CD4-positive, alpha-beta T cell treated with Interleukin-12 subunit alpha and Interleukin-12 subunit beta, for 1 hour (primary cell): ENCODE results near the gene SENP7.
"Not testable (repeated sequence)": the region's sequence is repeated elsewhere in the genome, so short reads cannot be mapped to it uniquely, and the experiment has no call there.

ENCODE experiments used
- DNase-seq: peaks from one replicate; pipeline ENCODE4 v3.0.0-alpha.2; 2020

The SENP7 gene, protein sequence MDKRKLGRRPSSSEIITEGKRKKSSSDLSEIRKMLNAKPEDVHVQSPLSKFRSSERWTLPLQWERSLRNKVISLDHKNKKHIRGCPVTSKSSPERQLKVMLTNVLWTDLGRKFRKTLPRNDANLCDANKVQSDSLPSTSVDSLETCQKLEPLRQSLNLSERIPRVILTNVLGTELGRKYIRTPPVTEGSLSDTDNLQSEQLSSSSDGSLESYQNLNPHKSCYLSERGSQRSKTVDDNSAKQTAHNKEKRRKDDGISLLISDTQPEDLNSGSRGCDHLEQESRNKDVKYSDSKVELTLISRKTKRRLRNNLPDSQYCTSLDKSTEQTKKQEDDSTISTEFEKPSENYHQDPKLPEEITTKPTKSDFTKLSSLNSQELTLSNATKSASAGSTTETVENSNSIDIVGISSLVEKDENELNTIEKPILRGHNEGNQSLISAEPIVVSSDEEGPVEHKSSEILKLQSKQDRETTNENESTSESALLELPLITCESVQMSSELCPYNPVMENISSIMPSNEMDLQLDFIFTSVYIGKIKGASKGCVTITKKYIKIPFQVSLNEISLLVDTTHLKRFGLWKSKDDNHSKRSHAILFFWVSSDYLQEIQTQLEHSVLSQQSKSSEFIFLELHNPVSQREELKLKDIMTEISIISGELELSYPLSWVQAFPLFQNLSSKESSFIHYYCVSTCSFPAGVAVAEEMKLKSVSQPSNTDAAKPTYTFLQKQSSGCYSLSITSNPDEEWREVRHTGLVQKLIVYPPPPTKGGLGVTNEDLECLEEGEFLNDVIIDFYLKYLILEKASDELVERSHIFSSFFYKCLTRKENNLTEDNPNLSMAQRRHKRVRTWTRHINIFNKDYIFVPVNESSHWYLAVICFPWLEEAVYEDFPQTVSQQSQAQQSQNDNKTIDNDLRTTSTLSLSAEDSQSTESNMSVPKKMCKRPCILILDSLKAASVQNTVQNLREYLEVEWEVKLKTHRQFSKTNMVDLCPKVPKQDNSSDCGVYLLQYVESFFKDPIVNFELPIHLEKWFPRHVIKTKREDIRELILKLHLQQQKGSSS

DNA sequence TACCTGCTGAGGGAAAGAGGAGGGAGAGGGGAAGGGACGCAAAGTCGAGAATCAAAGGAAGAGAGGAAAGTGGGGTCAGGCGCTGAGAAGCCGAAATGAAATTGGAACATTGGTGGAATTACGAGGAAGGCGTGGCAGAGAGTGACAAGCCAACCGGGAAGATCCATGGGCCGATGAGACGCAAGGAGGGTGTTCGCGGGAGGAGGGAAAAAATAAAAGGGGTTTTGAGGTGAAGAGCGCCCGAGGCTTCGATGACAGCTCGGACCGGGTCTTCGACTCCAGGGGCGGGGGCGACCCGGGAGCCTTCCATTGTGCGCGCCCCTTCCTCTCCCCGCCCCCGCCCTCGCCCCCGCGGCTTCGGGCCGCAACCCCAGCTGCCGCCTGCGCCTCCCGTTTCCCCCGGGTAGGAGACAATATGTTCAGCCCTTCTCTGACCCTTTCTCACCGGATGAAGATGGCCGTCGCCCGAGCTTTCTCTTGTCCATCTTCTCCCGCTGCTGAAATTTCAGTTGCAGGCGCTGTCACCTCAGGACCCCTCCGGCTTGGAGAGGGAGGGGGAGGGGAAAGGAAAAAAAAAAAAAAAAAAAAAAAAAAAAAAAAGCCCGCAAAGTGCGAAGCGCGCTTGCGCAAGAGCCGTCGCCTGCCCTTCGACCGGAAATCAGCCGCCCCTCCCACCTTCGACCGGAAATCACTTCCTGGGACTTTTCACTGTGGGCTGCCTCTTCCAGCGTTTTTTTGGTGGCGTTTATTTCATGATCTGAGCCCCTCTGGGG, at the start of gene SENP7:
Gene SENP7 (minus strand): TSS at position 567 of the 773 bp plus-strand sequence. CDS start 82 bp downstream, at position 485.
- peak; percentile 79 for DNase-seq

DNA sequence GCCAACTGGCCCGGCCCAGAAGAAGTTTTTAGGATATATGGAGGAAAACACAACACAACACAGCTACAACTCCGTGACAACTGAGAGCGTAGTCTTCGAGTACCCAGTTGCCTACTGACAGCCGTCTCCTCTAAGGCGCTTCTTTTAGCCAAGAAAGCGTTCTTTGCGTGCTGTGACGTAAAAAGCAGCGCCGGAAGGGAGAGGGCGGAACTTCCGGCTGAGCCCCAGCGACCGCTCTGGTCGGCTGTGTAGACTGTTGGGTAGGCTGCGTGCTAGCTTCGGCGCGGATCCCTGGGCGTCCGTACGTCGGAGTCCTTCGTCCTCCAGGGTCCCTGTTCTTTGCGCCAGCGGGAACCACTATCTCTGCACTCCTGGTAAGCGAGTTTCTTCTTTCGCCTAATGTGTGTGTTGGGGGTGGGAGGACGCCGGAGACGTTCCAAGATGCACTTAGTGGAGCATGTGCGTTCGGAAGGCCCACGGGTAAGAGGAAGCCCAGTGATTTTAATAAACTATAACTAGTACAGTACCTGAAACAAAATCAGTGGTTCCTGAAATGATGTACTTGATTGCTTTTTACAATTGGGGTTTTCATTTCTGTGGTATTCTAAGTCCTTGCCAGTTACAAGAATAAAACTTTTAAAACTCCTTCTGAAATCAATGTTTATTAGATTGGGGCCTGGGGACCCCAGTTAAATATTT, 48.8 kb upstream of the SENP7 start, which contains the start of gene TRMT10C:
Gene TRMT10C (plus strand): TSS at position 239 of the 699 bp plus-strand sequence. CDS start 2,914 bp downstream, outside the sequence.
- peak; percentile 94 for DNase-seq

DNA sequence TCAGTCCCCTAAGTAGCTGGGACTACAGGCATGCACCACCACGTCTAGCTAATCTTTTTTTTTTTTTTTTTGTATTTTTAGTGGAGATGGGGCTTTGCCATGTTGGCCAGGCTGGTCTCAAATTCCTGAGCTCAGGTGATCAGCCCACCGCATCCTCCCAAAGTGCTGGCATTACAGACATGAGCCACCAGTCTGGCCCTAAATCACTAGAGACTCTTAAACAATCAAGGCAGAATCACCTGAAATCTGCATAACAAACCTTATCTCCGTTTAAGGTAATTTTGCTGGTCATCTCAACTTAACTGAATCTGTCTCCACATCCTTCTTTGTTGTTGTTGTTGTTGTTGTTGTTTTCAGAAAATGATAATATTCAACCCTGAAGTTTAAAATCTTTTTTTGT, 43.1 kb upstream of the SENP7 start:
- DNase-seq, result no peak

DNA sequence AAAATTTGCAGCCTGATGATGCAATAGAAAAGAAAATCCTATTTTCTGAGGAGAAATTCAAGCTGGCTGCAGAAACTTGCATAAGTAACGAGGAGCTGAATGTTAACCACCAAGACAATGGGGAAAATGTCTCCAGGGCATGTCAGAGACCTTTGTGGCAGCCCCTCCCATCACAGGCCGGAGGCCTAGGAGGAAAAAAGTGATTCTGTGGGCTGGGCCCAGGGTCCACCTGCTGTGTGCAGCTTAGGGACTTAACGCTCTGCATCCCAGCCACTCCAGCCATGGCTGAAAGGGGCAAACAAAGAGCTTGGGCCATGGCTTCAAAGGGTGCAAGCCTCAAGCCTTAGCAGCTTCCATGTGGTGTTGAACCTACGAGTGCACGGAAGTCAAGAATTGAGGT, 40.4 kb upstream of the SENP7 start:
- not testable (repeated sequence) for DNase-seq

DNA sequence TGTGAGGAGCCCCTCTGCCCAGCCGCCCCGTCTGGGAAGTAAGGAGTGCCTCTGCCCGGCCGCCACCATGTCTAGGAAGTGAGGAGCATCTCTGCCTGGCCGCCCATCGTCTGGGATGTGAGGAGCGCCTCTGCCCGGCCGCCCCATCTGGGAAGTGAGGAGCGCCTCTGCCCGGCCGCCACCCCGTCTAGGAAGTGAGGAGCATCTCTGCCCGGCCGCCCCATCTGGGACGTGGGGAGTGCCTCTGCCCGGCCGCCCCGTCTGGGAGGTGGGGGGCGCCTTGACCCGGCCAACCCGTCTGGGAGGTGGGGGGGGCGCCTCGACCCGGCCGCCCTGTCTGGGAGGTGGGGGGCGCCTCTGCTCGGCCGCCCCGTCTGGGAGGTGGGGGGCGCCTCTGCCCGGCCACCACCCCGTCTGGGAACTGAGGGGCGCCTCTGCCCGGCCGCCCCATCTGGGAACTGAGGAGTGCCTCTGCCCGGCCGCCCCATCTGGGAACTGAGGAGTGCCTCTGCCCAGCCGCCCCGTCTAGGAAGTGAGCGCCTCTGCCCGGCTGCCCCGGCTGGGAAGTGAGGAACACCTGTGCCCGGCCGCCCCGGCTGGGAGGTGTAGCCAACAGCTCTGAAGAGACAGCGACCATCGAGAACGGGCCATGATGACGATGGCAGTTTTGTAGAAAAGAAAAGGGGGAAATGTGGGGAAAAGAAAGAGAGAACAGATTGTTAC, 38.5 kb upstream of the SENP7 start:
- DNase-seq, result not testable (repeated sequence)

DNA sequence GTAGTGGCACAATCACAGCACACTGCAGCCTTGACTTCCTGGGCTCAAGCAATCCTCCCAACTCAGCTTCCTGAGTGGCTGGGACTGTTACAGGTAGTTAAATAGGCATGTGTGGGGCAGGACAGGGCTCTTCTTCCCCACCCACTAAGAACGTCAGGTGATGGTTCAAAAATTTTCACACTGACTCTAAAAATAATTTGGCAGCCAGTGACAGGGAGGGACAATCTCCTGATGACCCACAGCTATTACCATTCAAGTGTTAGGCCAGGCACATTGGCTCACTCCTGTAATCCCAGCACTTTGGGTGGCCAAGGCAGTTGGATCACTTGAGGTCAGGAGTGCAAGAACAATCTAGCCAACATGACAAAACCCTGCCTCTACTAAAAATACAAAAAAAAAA, 36.5 kb upstream of the SENP7 start:
- no peak for DNase-seq

DNA sequence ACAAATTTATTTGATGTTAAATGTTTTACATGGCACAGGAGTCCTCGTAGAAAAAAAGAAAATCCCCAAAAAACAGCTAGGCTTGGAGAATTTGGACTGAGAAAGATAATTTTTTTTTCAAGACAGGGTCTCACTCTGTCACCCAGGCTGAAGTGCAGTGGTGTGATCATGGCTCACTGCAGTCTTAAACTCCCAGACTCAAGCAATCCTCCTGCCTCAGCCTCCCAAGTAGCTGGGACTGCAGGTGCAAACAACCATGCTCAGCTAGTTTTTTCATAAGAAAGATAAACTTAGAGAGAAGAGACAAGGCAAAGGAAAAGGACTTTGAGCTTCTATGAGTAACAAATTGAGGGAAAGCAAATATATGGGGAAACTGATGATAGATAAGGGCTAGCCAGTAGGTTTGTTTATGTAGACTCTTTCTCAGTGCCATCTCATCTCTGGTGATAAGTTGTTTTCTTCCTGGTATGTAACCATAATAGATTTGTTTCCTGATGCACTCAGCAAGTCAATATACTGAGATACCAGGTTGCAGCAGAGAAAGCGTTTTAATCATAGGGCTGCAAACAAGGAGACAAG, 35.6 kb upstream of the SENP7 start:
- DNase-seq, result no peak

DNA sequence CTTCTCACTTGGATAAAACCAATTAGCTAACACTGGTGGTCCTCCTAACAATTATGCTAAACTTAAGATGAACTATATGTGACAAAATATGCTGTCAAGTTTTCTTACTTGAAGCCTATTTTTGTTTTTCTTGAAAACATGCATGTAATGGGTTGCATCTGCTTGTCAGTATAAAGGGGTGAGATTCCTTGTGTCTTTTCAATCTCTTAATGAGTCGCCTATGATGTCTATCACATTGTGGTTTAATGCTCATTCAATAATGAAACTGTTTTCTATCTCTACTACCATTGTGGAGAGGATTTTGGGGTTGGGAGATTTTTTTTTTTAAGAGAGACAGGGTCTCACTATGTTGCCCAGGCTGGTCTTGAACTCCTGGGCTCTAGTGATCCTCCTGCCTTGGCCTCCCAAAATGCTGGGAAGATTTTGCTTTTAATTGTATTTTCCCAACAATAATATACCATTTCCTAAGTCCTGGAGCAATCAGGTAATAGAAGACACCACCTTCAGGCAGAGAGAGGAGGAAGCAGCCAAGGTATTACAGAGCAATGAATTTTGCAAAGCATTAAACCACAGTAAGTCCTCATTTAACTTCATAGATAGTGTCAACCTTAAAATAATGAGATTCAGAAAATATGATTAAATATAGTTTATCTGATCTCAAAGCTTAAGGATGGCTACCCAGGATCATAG, 31.3 kb upstream of the SENP7 start:
- DNase-seq, result no peak

DNA sequence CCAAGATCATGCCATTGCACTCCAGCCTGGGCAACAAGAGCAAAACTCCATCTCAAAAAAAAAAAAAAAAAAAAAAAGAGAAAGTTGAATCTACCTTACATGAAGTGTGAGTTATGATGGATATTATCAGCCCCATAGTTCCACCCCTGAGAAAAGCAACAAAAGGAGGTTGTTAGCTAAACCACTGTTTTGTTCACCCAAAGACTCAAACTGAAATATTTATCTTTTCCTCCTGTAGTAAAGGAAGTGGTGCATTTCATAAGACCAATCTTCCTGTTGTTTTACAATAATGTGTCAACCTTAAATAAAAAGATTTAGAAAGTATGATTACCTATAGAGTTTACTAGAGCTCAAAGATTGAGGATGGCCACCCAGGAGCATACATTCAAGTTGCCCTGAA, 29.9 kb upstream of the SENP7 start:
- DNase-seq, result no peak

DNA sequence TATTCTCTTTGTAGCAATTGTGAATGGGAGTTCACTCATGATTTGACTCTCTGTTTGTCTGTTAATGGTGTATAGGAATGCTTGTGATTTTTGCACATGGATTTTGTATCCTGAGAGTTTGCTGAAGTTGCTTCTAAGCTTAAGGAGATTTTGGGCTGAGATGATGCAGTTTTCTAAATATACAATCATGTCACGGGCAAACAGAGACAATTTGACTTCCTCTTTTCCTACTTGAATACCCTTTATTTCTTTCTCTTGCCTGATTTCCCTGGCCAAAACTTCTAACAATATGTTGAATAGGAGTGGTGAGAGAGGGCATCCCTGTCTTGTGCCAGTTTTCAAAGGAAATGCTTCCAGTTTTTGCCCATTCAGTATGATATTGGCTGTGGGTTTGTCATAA, 23.9 kb upstream of the SENP7 start:
- DNase-seq, result not testable (repeated sequence)

DNA sequence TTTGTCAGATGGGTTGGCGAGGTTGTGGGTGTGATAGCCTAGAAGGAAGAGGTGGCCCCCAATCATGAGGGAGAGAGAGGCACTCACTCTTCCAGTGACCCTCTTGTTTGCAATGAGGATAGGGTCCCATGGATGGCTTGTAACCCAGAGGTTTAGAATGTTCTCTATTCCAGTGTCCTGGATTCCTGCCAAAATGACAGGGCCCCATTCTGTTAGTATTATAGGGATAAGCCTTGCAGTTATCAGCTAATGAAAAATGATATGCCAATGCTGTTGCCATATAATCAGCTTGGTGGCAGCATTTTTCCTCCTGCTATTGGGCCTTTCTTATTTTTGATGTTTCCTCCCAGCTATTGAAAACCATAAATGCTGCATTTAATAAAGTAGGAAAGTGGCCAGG, 23.3 kb upstream of the SENP7 start:
- no peak for DNase-seq

DNA sequence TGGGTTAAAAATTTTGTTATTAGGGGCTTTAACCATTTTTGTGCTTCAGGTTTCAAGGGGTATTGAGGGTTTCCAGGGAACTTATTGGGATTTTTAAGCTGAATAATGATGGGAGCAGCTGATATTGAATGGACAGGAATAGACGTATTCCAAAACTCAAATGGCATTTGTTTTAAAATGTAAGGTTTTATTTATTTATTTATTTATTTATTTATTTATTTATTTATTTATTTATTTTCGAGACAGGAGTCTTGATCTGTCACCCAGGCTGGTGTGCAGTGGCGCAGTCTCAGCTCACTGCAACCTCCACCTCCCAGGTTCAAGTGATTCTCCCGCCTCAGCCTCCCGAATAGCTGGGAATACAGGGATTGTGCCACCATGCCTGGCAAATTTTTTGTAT, 22.2 kb upstream of the SENP7 start:
- no peak for DNase-seq

DNA sequence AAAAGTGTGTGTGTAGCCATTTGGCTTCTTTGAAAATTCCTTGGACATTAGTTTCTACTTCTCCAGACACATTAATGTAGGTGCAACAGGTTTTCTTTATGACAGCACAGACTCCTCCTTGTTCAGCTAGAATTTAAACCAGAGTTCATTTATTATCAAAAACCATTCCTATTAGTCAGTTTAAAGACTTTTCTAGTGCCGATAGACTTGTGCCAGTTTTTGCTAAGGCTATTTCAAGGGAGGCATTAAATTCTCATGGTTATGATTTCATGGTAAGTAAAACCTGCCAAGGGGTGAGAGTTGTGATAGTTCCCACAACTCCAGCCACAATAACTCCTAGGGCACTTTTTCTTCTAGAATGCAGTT, 20.6 kb upstream of the SENP7 start:
- DNase-seq, result no peak

DNA sequence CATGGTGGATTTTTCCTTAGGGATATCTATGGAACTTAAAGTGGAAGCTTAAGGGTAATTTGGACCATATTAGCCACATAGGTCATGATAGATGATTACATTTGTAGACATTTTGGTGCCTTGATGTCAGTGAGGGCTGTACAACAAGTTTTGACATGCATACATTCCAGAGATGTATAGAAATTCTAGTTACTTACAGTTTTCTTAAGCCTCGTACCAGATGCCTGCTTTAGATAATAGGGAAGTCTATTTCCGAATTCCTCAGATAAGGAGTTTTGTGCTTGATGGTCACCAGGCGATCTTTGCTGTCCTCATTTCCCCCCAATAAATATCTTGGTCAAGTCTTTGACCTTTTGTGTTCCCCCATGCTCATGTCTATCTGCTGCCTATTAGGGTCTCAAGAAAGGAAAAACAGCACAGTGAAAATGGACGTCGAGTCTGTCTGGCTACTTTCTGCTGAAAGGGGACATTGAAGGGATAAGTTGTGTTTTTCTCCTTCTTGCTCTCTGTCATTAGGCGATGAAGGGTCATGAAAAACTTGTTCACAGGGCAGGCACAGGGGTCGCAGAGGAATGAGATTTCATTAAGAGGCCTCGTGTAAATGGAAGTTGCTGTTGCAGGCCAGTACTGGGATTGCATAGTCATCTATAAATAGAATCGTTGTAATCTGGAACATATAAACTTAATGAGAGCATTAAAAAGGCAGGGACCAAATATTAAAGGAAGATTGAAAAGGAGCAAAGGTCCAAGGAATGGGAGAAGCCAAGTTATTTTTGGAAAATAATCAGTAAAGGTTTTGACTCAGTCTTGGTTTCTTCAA, 20.0 kb upstream of the SENP7 start:
- no peak for DNase-seq

DNA sequence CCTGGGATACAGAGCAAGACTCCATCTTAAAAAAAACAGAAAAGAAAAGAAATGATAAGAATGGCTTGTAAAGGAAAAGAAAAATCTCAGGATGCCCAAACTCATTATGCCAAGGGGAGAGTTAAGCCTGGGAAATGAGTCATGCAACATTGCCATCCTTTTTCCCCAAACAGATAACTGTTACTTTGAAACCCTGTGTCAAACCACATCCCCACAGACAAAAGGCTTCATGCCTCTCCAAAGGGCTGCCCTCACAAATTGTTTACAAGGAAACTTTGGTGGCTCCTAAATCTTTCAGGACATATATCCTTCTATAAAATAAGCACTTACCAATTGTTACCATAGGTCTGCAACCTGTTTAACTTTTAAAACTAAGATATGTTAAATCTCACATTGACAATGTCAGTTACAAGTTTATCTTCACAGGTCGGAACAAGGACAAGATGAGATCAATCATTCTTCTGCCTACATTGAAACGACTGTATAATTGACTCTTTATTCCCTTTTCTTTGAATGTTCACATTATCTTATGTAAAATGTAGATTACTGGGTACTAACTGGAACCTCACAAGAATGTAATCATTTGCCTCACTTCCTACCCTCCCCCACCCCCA, 18.6 kb upstream of the SENP7 start:
- DNase-seq, result no peak

DNA sequence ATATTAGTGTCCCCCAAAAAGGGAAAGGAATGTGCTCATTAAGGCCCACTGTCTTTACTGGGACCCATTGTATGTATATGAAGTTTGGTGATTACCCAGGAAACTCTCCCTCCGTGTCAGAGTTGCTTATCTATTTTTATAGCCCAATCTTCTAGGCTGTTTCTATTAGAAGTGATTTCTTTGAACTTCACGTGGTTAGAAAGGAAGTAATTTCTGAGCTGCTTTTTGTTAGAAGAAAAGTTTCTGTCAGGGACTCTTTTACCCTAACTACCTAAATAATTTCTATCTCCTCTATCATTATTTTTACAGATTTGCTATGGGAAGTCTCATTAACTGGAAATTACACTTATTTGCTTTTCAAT, 17.7 kb upstream of the SENP7 start:
- DNase-seq, result no peak

DNA sequence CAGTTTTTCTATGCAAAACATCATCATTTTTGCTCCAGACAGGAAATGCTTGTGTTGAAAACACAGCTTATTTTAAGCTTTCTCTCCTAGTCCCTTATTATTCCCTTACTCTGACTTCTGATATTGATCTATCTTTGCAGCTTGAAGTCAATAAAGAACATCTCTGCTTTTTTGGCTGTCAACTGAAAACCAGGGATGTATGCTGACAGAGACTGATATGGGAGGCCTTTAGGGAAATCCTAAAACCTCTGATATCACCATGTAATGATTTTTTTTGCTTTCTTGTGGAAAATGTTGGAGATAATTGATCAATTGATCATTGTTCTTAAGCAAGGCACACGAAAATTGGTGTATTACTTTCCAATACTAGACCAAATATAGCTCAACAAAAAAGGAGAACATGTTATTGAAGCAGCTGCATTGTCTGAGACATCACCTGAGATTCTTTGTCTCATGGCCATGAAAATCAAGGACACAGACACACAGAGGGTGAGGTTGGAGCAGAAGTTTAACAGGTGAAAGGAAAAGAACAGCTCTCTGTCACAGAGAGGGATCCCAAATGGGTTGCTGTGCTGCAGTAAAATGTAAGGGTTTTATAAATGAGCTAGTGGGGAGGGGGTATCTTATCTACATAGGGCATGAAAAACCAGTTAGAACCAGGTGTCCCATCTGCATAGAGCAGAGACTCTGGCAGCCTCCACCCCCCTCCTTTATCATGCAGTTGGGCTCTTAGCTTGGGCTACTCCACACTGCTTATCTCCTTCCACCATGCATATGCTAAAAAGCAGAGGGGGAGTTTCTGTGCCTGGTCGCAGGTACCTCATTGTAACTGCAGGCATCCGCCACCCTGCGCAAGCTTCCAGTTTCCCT, 17.0 kb upstream of the SENP7 start:
- DNase-seq, result no peak

DNA sequence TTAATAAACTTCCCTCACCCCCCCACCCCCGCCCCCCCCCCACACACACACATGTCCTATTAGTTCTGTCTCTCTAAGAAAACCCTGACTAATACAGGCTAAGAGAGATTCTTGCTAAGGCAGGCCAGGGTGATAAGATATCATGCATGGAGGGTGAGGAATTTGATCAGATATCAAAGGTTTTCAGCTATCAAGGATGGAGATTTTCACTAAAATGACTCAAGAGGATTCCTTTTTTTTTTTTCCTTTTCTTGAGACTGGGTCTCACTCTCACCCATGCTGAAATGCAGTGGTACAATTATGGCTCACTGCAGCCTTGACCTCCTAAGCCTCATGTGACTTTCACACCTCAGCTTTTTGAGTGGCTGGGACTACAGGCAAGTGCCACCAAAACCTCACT, 14.9 kb upstream of the SENP7 start:
- no peak for DNase-seq
